HepG2 (cell line): Measurements from ENCODE around the gene GGA1. TPM values are rescaled to one million over a fixed set of nuclear protein-coding genes. Genes with fewer than 3 reads are reported as not detected.

Experiments
- BCL3 ChIP-seq: sonication (generic); formaldehyde crosslinking; IDR thresholded peaks from 2 replicates; pipeline ENCODE4 v1.5.1; 2020; ENCODE audit warnings: mild to moderate bottlenecking, missing genetic modification reagents, moderate library complexity
- BRD4 ChIP-seq: sonication (generic); formaldehyde crosslinking; IDR thresholded peaks from 2 replicates; pipeline ENCODE4 v1.4.0; 2020; ENCODE audit warnings: missing genetic modification reagents
- FOXC1 ChIP-seq: sonication (generic); formaldehyde crosslinking; IDR thresholded peaks from 2 replicates; pipeline ENCODE4 v1.8.0; 2022; ENCODE audit warnings: mild to moderate bottlenecking, missing genetic modification reagents, borderline replicate concordance
- FOXK2 ChIP-seq: fragments of 450-650 bp; IDR thresholded peaks from 2 replicates; pipeline ENCODE4 v1.6.1; 2016
- HES4 ChIP-seq: sonication (generic); formaldehyde crosslinking; IDR thresholded peaks from 2 replicates; pipeline ENCODE4 v1.9.0; 2021; ENCODE audit warnings: mild to moderate bottlenecking, missing genetic modification reagents, borderline replicate concordance
- HOXA7 ChIP-seq: sonication (generic); formaldehyde crosslinking; IDR thresholded peaks from 2 replicates; pipeline ENCODE4 v1.8.1; 2022; ENCODE audit warnings: mild to moderate bottlenecking, missing genetic modification reagents, moderate library complexity
- KDM5B ChIP-seq: sonication (generic); formaldehyde crosslinking; IDR thresholded peaks from 2 replicates; pipeline ENCODE4 v1.4.0; 2020; ENCODE audit warnings: missing genetic modification reagents, mild to moderate bottlenecking, borderline replicate concordance
- KMT2A ChIP-seq: sonication (generic); formaldehyde crosslinking; IDR thresholded peaks from 2 replicates; pipeline ENCODE4 v1.4.0; 2020; ENCODE audit warnings: missing genetic modification reagents
- NR1H2 ChIP-seq: sonication (generic); formaldehyde crosslinking; IDR thresholded peaks from 2 replicates; pipeline ENCODE4 v1.8.1; 2022; ENCODE audit warnings: low read depth, missing genetic modification reagents, borderline replicate concordance
- RARG ChIP-seq: sonication (generic); formaldehyde crosslinking; IDR thresholded peaks from 2 replicates; pipeline ENCODE4 v1.4.0; 2020; ENCODE audit warnings: low read depth, mild to moderate bottlenecking, missing genetic modification reagents
- RXRB ChIP-seq: IDR thresholded peaks from 2 replicates; pipeline ENCODE4 v1.6.1; 2016; ENCODE audit warnings: borderline replicate concordance, missing genetic modification reagents, missing compliant biosample characterization
- SMAD3 ChIP-seq: sonication (generic); formaldehyde crosslinking; IDR thresholded peaks from 2 replicates; pipeline ENCODE4 v1.4.0; 2020; ENCODE audit warnings: missing genetic modification reagents
- THAP9 ChIP-seq: sonication (generic); formaldehyde crosslinking; IDR thresholded peaks from 2 replicates; pipeline ENCODE4; 2020; ENCODE audit warnings: missing genetic modification reagents, mild to moderate bottlenecking, borderline replicate concordance
- ZBTB37 ChIP-seq: sonication (generic); formaldehyde crosslinking; IDR thresholded peaks from 2 replicates; pipeline ENCODE4 v1.4.0; 2020; ENCODE audit warnings: mild to moderate bottlenecking, missing genetic modification reagents
- ZFP37 ChIP-seq: sonication (generic); formaldehyde crosslinking; IDR thresholded peaks from 2 replicates; pipeline ENCODE4 v1.4.0; 2020; ENCODE audit warnings: missing genetic modification reagents, borderline replicate concordance
- ZMYM3 ChIP-seq: sonication (generic); formaldehyde crosslinking; IDR thresholded peaks from 2 replicates; pipeline ENCODE4 v1.5.1; 2020; ENCODE audit warnings: mild to moderate bottlenecking, missing genetic modification reagents
- ZNF205 ChIP-seq: IDR thresholded peaks from 2 replicates; pipeline ENCODE4 v1.6.1; 2018; ENCODE audit warnings: missing biosample characterization, missing genetic modification reagents
- ZNF75D ChIP-seq: sonication (generic); formaldehyde crosslinking; IDR thresholded peaks from 2 replicates; pipeline ENCODE4 v1.8.1; 2023; ENCODE audit warnings: missing genetic modification reagents, mild to moderate bottlenecking, borderline replicate concordance
- ZNF850 ChIP-seq: sonication (generic); formaldehyde crosslinking; conservative IDR thresholded peaks from 2 replicates; pipeline ENCODE4 v1.9.0; 2021; ENCODE audit warnings: mild to moderate bottlenecking, missing genetic modification reagents
- polyA plus RNA-seq, 8 experiments: library from polyadenylated mRNA; depleted of rRNA in 3 of 8; stranded (reverse) in 7 of 8; unstranded in 1 of 8; fragments of >200 nt; fragmentation: Illumina TruSeq in 4 of 8; extraction: Trizol in 4 of 8; gene quantifications; 2 replicates each; pipeline versions ENCODE4 v1.2.1 to v1.2.3, GENCODE V29; 2011 to 2016; ENCODE audit warnings: low read depth in 4 of 8, missing spikeins in 1 of 8, mixed read lengths in 1 of 8; ENCODE audit not compliant: insufficient read depth in 1 of 8
- total RNA-seq, 5 experiments: library from RNA; depleted of rRNA; stranded (reverse); fragments of >200 nt; fragmentation: Illumina TruSeq; extraction: Trizol; gene quantifications; 2 replicates each; pipeline ENCODE4 v1.2.3, GENCODE V29; 2016; ENCODE audit warnings: low read depth in 1 of 5
- TF ChIP-seq, protein P1 (sequence below): sonication (generic); formaldehyde crosslinking; IDR thresholded peaks from 2 replicates; pipeline ENCODE4 v1.4.0; 2020; ENCODE audit warnings: missing genetic modification reagents, mild to moderate bottlenecking, borderline replicate concordance
- TF ChIP-seq, protein P2 (sequence below): IDR thresholded peaks from 2 replicates; pipeline ENCODE4 v1.6.1; 2016; ENCODE audit warnings: mild to moderate bottlenecking

GGA1 gene
- total and polyA plus RNA-seq, 2 of the 13 experiments (the other 11 are each of a cell fraction or from before 2014, with no cell fraction given): 29.1 to 87.2 TPM

DNA sequence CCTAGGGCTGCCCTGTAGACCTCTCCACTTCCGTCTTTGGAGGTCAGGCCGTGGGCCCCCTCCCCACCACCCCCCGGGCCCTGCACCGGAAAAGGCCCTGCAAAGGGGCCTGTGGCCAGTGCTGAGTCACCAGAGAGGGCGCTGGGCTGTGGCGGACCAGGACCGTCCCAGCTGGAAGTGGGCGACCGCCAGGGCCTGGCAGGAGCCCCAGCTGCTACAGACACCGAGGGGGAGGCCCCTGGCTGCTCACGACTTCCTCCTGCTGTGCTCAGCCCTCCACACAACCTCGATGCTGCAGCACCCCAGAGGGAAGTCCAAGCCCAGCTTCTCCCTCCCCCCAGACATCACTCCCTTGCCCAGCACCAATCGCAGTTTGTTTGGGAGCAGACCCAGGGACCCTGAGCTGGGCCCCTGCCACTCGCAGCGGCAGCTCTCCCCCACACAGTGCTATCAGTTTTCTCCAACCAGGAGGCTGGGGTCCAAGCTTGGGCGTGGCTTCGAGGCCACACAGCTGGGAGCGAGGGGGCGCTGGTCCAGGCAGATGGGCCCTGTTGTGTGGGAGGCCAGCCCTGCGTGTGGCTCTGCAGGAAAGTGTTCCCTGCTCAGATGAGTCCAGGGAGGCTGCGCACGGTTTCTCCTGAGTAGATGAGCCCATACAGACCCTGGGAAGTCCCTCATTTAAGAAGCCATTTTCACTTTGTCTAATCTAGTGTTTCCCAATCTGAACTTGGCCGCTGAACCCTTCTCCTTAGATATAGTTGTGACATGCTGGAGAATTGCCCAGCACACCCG is 25.2 kb downstream of the GGA1 start (continued):
- TF ChIP-seq, protein P1, sequence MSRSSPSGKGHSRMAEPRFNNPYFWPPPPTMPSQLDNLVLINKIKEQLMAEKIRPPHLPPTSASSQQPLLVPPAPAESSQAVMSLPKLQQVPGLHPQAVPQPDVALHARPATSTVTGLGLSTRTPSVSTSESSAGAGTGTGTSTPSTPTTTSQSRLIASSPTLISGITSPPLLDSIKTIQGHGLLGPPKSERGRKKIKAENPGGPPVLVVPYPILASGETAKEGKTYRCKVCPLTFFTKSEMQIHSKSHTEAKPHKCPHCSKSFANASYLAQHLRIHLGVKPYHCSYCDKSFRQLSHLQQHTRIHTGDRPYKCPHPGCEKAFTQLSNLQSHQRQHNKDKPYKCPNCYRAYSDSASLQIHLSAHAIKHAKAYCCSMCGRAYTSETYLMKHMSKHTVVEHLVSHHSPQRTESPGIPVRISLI (CRISPR knock-in tag): no peak; the same call in 1 of the 2 replicates
- TF ChIP-seq HOXA7 (CRISPR knock-in tag) (no peak), ZNF75D (CRISPR knock-in tag) (no peak), BRD4 (CRISPR knock-in tag) (no peak), ZBTB37 (CRISPR knock-in tag) (no peak), RARG (CRISPR knock-in tag) (no peak), ZMYM3 (CRISPR knock-in tag) (peak; percentile 75), BCL3 (no peak), THAP9 (CRISPR knock-in tag) (peak; percentile 35; the same call in 1 of the 2 replicates), FOXC1 (CRISPR knock-in tag) (no peak), FOXK2 (no peak), KDM5B (CRISPR knock-in tag) (no peak; the same call in none of the 2 replicates), KMT2A (CRISPR knock-in tag) (no peak; the same call in 1 of the 2 replicates), ZNF205 (CRISPR knock-in tag) (peak; percentile 27; the same call in 1 of the 2 replicates), RXRB (CRISPR knock-in tag) (peak; percentile 30), SMAD3 (CRISPR knock-in tag) (peak; percentile 63; the same call in 1 of the 2 replicates), NR1H2 (CRISPR knock-in tag) (0 out of 2 replicates have a peak, but pooled peaks have one; percentile 46), HES4 (CRISPR knock-in tag) (peak; percentile 24; the same call in 1 of the 2 replicates), ZFP37 (no peak), ZNF850 (CRISPR knock-in tag) (no peak)
- TF ChIP-seq, protein P2, sequence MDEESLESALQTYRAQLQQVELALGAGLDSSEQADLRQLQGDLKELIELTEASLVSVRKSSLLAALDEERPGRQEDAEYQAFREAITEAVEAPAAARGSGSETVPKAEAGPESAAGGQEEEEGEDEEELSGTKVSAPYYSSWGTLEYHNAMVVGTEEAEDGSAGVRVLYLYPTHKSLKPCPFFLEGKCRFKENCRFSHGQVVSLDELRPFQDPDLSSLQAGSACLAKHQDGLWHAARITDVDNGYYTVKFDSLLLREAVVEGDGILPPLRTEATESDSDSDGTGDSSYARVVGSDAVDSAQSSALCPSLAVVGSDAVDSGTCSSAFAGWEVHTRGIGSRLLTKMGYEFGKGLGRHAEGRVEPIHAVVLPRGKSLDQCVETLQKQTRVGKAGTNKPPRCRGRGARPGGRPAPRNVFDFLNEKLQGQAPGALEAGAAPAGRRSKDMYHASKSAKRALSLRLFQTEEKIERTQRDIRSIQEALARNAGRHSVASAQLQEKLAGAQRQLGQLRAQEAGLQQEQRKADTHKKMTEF (CRISPR knock-in tag): peak; percentile 50
